Activated T-cell treated with anti-CD3 and anti-CD28 coated beads, Interleukin-2, amount 50 U/mL, for 24 hours (primary cell): ENCODE data around the gene ATF7IP2.
A peak's percentile ranks its signal among the peaks of the same experiment; 100 is the strongest.
"Not testable (repeated sequence)": the region's sequence is repeated elsewhere in the genome, so short reads cannot be mapped to it uniquely, and the experiment has no call there.

Source experiments
- DNase-seq: peaks from one replicate; pipeline ENCODE4 v3.0.0-alpha.2; 2020
- H3K27ac Mint-ChIP-seq: 2 replicates; pipeline ENCODE4 v1.8.0; 2020; ENCODE audit warnings: mild to moderate bottlenecking, mixed read lengths
- H3K27me3 Mint-ChIP-seq: 2 replicates; pipeline ENCODE4 v1.8.0; 2020; ENCODE audit warnings: mixed read lengths
- H3K36me3 Mint-ChIP-seq: 2 replicates; pipeline ENCODE4 v1.8.0; 2020; ENCODE audit warnings: low read depth, mixed read lengths
- H3K4me1 Mint-ChIP-seq: 2 replicates; pipeline ENCODE4 v1.8.0; 2020; ENCODE audit warnings: low read depth, mixed read lengths
- H3K4me3 Mint-ChIP-seq: 2 replicates; pipeline ENCODE4 v1.8.0; 2020; ENCODE audit warnings: mild to moderate bottlenecking, moderate library complexity, mixed read lengths
- H3K9me3 Mint-ChIP-seq: 2 replicates; pipeline ENCODE4 v1.8.0; 2020; ENCODE audit warnings: mixed read lengths

Gene ATF7IP2

DNA sequence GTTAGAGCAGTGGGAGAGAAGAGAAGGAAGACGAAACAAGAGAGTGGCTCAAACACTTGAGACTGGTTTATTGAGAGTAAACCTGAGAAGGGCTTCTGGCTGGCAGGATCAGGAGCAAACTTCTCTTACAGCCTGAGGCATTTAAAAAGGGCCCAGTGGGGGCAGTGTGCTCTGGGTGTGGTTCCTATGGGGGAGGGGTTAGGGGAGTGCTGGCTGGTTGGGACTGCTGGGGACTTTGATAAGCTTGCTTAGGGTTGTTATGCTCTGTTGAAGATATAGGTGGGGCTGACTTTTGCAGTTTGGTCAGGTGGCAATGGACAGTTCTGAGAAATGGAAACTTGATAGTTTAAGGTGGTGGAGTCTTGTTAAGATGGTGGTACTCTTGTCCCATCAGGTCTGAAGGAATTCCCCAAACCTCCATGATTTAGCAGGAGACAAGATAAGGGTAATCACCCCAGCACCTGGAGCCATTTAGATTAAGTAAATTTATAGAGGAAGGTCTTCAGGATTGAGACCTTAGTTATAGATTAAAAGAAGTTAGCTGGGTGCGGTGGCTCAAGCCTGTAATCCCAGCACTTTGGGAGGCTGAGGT is 115.3 kb downstream of the ATF7IP2 start:
- no peak for DNase-seq
- Mint-ChIP-seq H3K9me3 (peaks cover 4% of the 10 kb centered on the region), H3K4me1 (peaks cover 7% of the 10 kb centered on the region), H3K36me3 (no peaks in the 10 kb centered on the region), H3K27me3 (no peaks in the 10 kb centered on the region), H3K27ac (no peak overlapping the region), H3K4me3 (no peak overlapping the region)

DNA sequence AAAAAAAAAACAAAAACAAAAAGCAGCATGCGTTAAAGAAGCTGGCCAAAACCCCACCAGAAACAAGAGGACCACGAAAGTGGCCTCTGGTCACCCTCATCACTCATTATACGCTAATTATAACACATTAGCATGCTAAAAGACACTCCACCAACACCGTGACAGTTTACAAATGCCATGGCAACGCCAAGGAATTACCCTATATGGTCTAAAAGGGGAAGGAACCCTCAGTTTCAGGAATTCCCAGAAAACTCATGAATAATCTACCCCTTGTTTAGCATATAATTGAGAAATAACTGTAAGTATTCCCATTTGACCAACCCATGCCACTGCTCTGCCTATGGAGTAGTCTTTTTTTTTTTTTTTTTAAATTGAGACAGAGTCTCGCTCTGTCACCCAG is 116.9 kb downstream of the ATF7IP2 start:
- H3K4me3 Mint-ChIP-seq, result no peak overlapping the region
- no peak overlapping the region for H3K27ac Mint-ChIP-seq
- H3K9me3 Mint-ChIP-seq, result no peaks in the 10 kb centered on the region
- H3K4me1 Mint-ChIP-seq, result peaks cover 7% of the 10 kb centered on the region
- DNase-seq, result no peak
- H3K27me3 Mint-ChIP-seq, result no peaks in the 10 kb centered on the region
- no peaks in the 10 kb centered on the region for H3K36me3 Mint-ChIP-seq

- Mint-ChIP-seq H3K27ac (no peak overlapping the region), H3K4me3 (no peak overlapping the region), H3K9me3 (no peaks in the 10 kb centered on the region), H3K36me3 (no peaks in the 10 kb centered on the region), H3K27me3 (no peaks in the 10 kb centered on the region), H3K4me1 (peaks cover 8% of the 10 kb centered on the region)
- no peak for DNase-seq
These were observed 118.6 kb downstream of the ATF7IP2 start for GRCh38 chr16:10504404-10504885.

DNA sequence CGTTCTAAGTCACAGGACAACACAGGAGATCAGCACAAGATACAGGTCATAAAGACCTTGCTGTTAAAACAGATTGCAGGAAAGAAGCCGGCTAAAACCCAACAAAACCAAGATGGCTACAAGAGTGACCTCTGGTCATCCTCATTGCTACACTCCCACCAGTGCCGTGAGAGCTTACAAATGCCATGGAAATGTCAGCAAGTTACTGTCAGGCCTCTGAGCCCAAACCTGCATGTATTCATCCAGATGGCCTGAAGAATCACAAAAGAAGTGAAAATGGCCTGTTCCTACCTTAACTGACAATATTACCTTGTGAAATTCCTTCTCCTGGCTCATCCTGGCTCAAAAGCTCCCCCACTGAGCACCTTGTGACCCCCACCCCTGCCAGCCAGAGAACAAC is 119.4 kb downstream of the ATF7IP2 start:
- H3K4me3 Mint-ChIP-seq, H3K27ac Mint-ChIP-seq, H3K36me3 Mint-ChIP-seq, DNase-seq, H3K27me3 Mint-ChIP-seq, H3K9me3 Mint-ChIP-seq: not testable (repeated sequence)
- peaks cover 14% of the 10 kb centered on the region for H3K4me1 Mint-ChIP-seq

- H3K4me3 Mint-ChIP-seq, result no peak overlapping the region
- no peaks in the 10 kb centered on the region for H3K9me3 Mint-ChIP-seq
- H3K27me3 Mint-ChIP-seq, result peaks cover 9% of the 10 kb centered on the region
- peak; percentile 48 for DNase-seq
- H3K36me3 Mint-ChIP-seq, result no peaks in the 10 kb centered on the region
- no peak overlapping the region for H3K27ac Mint-ChIP-seq
- H3K4me1 Mint-ChIP-seq, result peaks cover 27% of the 10 kb centered on the region
These were observed 123.7 kb downstream of the ATF7IP2 start for GRCh38 chr16:10509534-10510025.

GRCh38 chr16:10510279-10510678 is 124.4 kb downstream of the ATF7IP2 start:
- Mint-ChIP-seq H3K9me3 (no peaks in the 10 kb centered on the region), H3K4me3 (no peak overlapping the region), H3K36me3 (no peaks in the 10 kb centered on the region), H3K4me1 (peaks cover 25% of the 10 kb centered on the region), H3K27me3 (peaks cover 9% of the 10 kb centered on the region), H3K27ac (peak overlapping the region; percentile 82)
- no peak for DNase-seq

- Mint-ChIP-seq H3K9me3 (no peaks in the 10 kb centered on the region), H3K4me1 (peaks cover 25% of the 10 kb centered on the region), H3K27ac (peak overlapping the region; percentile 82), H3K4me3 (no peak overlapping the region), H3K36me3 (no peaks in the 10 kb centered on the region), H3K27me3 (peaks cover 9% of the 10 kb centered on the region)
- DNase-seq, result no peak
These were observed 126.0 kb downstream of the ATF7IP2 start for GRCh38 chr16:10511829-10512228.

DNA sequence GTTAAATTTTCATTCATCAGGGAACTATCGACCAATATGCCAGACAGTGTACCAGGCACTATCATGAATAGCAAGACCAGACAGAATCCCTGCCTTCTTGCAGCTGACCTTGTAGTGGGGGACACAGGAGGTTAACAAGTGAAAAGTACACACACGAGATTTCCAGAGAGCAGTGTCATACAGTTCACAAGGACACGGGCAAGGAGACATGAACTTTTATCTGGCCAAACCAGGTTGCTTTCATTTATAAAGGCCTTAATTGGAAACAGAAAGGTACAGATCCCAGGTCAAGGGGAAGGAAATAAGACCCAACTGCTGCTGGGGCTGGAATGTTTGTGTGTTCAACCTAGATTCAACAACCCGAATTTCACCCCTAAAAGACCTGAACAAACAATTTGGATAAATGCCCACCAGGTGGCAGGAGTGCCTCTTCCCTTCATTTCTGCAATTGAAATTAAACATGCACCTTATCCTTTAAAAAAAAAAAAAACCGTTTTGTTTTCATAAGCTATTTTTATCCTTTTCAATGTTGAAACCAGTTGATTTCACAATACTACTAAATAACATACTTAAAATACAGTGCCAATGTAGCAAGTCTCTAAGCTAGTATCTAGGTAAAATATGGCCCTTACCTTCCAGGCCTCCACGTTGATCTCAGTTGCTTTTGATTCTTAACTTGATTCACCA is 128.7 kb downstream of the ATF7IP2 start:
- Mint-ChIP-seq H3K27ac (no peak overlapping the region), H3K27me3 (peaks cover 9% of the 10 kb centered on the region), H3K9me3 (no peaks in the 10 kb centered on the region), H3K36me3 (no peaks in the 10 kb centered on the region), H3K4me3 (no peak overlapping the region), H3K4me1 (peaks cover 23% of the 10 kb centered on the region)
- DNase-seq, result peak; percentile 42

DNA sequence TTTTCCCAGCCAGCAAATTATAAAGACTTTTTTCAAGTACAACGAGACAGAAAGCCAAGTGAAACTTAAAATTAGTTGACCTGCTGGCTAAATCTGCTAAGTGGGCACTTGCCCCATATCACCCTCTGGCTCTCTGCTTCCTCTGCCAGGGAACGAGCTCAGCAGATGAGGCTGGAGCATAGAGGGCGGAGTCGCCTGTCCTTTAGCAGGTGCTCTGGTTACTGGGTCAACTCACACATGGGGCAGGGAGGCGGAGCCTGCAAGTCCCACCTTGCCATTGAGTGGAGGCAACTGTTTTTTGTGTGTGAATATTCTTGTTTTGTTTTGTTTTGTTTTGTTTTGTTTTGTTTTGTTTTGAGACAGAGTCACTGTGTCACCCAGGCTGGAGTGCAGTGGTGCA is 132.0 kb downstream of the ATF7IP2 start:
- DNase-seq, result no peak
- H3K36me3 Mint-ChIP-seq, result no peaks in the 10 kb centered on the region
- H3K4me1 Mint-ChIP-seq, result peaks cover 2% of the 10 kb centered on the region
- H3K9me3 Mint-ChIP-seq, result no peaks in the 10 kb centered on the region
- no peak overlapping the region for H3K4me3 Mint-ChIP-seq
- peaks cover 26% of the 10 kb centered on the region for H3K27me3 Mint-ChIP-seq
- no peak overlapping the region for H3K27ac Mint-ChIP-seq

DNA sequence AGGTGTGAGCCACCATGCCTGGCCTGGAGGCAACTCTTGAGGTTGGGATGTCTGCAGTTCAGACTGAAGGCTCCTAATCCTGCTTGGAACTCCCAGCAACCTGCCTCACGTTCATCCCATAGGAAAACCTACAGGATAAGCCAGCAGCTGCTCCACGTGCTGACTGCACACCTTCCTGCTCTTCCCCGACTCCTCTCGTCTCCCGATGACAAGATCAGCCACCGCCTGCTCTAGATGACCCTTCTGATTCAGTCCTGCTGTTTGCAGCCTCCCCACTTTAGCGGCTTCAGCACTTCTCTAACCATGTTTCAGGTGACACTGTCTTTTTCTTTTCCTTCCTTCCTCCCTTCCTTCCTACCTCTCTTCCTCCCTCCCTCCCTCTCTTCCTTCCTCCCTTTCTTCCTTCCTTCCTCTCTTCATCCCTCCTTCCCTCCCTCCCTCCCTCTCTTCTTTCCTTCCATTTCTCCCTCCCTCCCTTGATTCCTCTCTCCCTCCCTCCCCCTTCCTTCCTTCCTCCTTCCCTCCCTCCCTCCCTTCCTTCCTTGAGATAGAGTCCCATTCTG is 132.7 kb downstream of the ATF7IP2 start:
- Mint-ChIP-seq H3K27me3 (peaks cover 23% of the 10 kb centered on the region), H3K4me3 (no peak overlapping the region), H3K4me1 (peaks cover 2% of the 10 kb centered on the region), H3K27ac (no peak overlapping the region), H3K36me3 (no peaks in the 10 kb centered on the region), H3K9me3 (no peaks in the 10 kb centered on the region)
- DNase-seq, result no peak

- H3K27ac Mint-ChIP-seq, result no peak overlapping the region
- DNase-seq, result no peak
- H3K36me3 Mint-ChIP-seq, result no peaks in the 10 kb centered on the region
- peaks cover 2% of the 10 kb centered on the region for H3K4me1 Mint-ChIP-seq
- no peaks in the 10 kb centered on the region for H3K9me3 Mint-ChIP-seq
- no peak overlapping the region for H3K4me3 Mint-ChIP-seq
- peaks cover 18% of the 10 kb centered on the region for H3K27me3 Mint-ChIP-seq
These were observed 133.4 kb downstream of the ATF7IP2 start for GRCh38 chr16:10519297-10519696.

GRCh38 chr16:10519929-10520868 is 134.3 kb downstream of the ATF7IP2 start:
- DNase-seq, result no peak
- H3K4me1 Mint-ChIP-seq, result peaks cover 2% of the 10 kb centered on the region
- H3K27ac Mint-ChIP-seq, result no peak overlapping the region
- H3K36me3 Mint-ChIP-seq, result no peaks in the 10 kb centered on the region
- no peaks in the 10 kb centered on the region for H3K9me3 Mint-ChIP-seq
- peaks cover 17% of the 10 kb centered on the region for H3K27me3 Mint-ChIP-seq
- H3K4me3 Mint-ChIP-seq, result no peak overlapping the region

DNA sequence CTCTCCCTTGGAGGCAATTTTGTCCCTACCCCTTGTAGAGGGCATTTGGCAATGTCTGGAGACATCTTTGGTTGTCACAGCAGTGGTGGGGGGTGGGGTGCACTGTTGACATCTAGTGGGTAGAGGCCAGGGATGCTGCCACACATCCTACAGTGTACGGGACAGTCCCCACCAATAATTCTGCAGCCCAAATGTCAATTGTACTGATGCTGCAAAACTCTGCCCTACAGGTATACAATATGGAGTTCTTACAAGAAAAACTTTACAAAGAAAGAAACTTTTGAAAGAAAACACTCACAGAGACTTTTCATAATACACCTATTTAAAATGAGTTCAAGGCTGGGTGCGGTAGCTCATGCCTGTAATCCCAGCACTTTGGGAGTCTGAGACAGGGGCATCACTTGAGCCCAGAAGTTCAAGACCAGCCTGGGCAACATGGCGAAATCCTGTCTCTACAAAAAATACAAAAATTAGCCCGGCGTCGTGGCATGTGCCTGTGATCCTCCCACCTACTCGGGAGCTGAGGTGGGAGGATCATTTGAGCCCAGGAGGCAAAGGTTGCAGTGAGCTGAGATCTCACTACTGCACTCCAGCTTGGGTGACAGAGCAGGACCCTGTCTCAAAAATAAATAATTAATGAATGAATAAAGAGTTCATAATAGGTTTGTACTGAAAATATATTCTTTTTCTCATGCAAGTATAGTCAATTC is 135.2 kb downstream of the ATF7IP2 start:
- peaks cover 17% of the 10 kb centered on the region for H3K27me3 Mint-ChIP-seq
- H3K9me3 Mint-ChIP-seq, result no peaks in the 10 kb centered on the region
- H3K27ac Mint-ChIP-seq, result no peak overlapping the region
- peaks cover 2% of the 10 kb centered on the region for H3K4me1 Mint-ChIP-seq
- no peak for DNase-seq
- H3K4me3 Mint-ChIP-seq, result no peak overlapping the region
- no peaks in the 10 kb centered on the region for H3K36me3 Mint-ChIP-seq
